Colonic mucosa (tissue), 4 donors: ENCODE results near the gene MYO1G. TPM values are rescaled to one million over a fixed set of nuclear protein-coding genes. Genes with fewer than 3 reads are reported as not detected.
A peak's percentile ranks its signal among the peaks of the same experiment; 100 is the strongest.

Source experiments
- DNase-seq: peaks from one replicate; pipeline ENCODE4 v3.0.0-alpha.2; 2020
- H3K27ac ChIP-seq: fragments of 200-600 bp; one replicate; pipeline ENCODE4 v1.8.0; 2021
- H3K27me3 ChIP-seq: fragments of 200-600 bp; one replicate; pipeline ENCODE4 v1.8.0; 2021
- H3K36me3 ChIP-seq: fragments of 200-600 bp; one replicate; pipeline ENCODE4 v1.8.0; 2021
- H3K4me1 ChIP-seq: fragments of 200-600 bp; one replicate; pipeline ENCODE4 v1.8.0; 2021; ENCODE audit warnings: mild to moderate bottlenecking
- H3K4me3 ChIP-seq: fragments of 200-600 bp; one replicate; pipeline ENCODE4 v1.8.0; 2021
- H3K9ac ChIP-seq, 2 donors: one replicate each; pipeline ENCODE4 v1.7.0; 2013; ENCODE audit warnings: control low read depth in 2 of 2, low read depth in 2 of 2, low read length in 2 of 2
- H3K9me3 ChIP-seq: fragments of 200-600 bp; one replicate; pipeline ENCODE4 v1.8.0; 2021
- CTCF ChIP-seq: fragments of 200-600 bp; IDR thresholded peaks from one replicate; pipeline ENCODE4 v1.8.0; 2022; ENCODE audit warnings: antibody characterized with exemption, mild to moderate bottlenecking
- intact Hi-C: fragments of 100-400 bp; cut with DNase I; formaldehyde crosslinking; loops from one replicate; pipeline ENCODE4 v1.14.1; 2022
- total RNA-seq, 2 donors: library from RNA; stranded (reverse); fragmentation: NEBNext Ultra II Directional in 1 of 2; extraction: Animal tissue kit (Norgen Biotek cat#: 25700) in 1 of 2; gene quantifications; one replicate each; pipeline ENCODE4 v1.2.1, GENCODE V29; 2021
- donor health status: healthy.
- donor health status: DM: no; HTN: no; CAD: no.
- donor health status: DM: no; HTN: no; CAD: no.

Gene MYO1G
- total RNA-seq, 2 donors from 2014 or later, result 2.1 to 3.6 TPM

GRCh38 chr7:45001138-45001694 lies 22.4 kb upstream of the MYO1G start:
- Histone ChIP-seq H3K9me3 (no peaks in the 10 kb centered on the region), H3K4me3 (peak overlapping the region; percentile 90), H3K36me3 (no peaks in the 10 kb centered on the region), H3K4me1 (no peaks in the 10 kb centered on the region), H3K27me3 (no peaks in the 10 kb centered on the region), H3K9ac (peak overlapping the region in 1 of 2 donors; percentile 93), H3K27ac (peak overlapping the region; percentile 92)
- intact Hi-C loops, result no loop called here
- no peak for TF ChIP-seq CTCF
- DNase-seq, result peak; percentile 38

GRCh38 chr7:45000093-45001032 lies 21.5 kb upstream of the MYO1G start, which contains the start of gene CCM2:
TSS of gene CCM2 (plus strand) at chr7:45000201. CDS start at chr7:45000334, 133 bp downstream.
- Histone ChIP-seq H3K9ac (peak within 1 kb of the TSS; percentile 76 to 93), H3K27me3 (no peaks in the 10 kb centered on the region), H3K4me1 (no peaks in the 10 kb centered on the region), H3K36me3 (no peaks in the 10 kb centered on the region), H3K9me3 (no peaks in the 10 kb centered on the region), H3K4me3 (peak within 1 kb of the TSS; percentile 90), H3K27ac (peak within 1 kb of the TSS; percentile 92)
- intact Hi-C loops, result no loop called here
- DNase-seq, result peak; percentile 40
- TF ChIP-seq CTCF, result no peak

GRCh38 chr7:44999245-45000092 lies 20.7 kb upstream of the MYO1G start:
- intact Hi-C loops, result no loop called here
- H3K4me1 ChIP-seq, result no peaks in the 10 kb centered on the region
- peak overlapping the region; percentile 88 for H3K27ac ChIP-seq

GRCh38 chr7:44998153-44998871 lies 19.5 kb upstream of the MYO1G start:
- Histone ChIP-seq H3K27ac (peak overlapping the region; percentile 88), H3K9me3 (no peaks in the 10 kb centered on the region), H3K27me3 (no peaks in the 10 kb centered on the region), H3K4me3 (no peak overlapping the region), H3K4me1 (no peaks in the 10 kb centered on the region), H3K9ac (no peak overlapping the region), H3K36me3 (no peaks in the 10 kb centered on the region)
- no peak for TF ChIP-seq CTCF
- intact Hi-C loops, result no loop called here
- no peak for DNase-seq

More at GRCh38 chr7:44999245-45000092, 20.7 kb upstream of the MYO1G start:
- no peaks in the 10 kb centered on the region for H3K36me3 ChIP-seq
- H3K9ac ChIP-seq, result peak overlapping the region; percentile 56 to 83
- no peak for TF ChIP-seq CTCF
- H3K27me3 ChIP-seq, result no peaks in the 10 kb centered on the region
- peak overlapping the region; percentile 47 for H3K4me3 ChIP-seq
- no peaks in the 10 kb centered on the region for H3K9me3 ChIP-seq
- peak; percentile 100 for DNase-seq
